HEK293T (cell line): ENCODE data around the gene TMTC1.

Source experiments
- CTCF ChIA-PET: fragments of 350-600 bp; formaldehyde crosslinking; extraction: SDS; loops from one replicate; lab custom pipeline; 2021; ENCODE audit warnings: antibody characterized with exemption, inconsistent platforms; lab: Yijun Ruan, JAX
- POLR2A ChIA-PET: fragments of 350-600 bp; formaldehyde crosslinking; extraction: SDS; loops from one replicate; lab custom pipeline; 2020; ENCODE audit warnings: antibody characterized with exemption, inconsistent platforms; lab: Yijun Ruan, JAX
- DNase-seq: peaks from one replicate; pipeline ENCODE4 v3.0.0; 2012; ENCODE audit warnings: mixed read lengths; ENCODE audit errors: extremely low spot score
- ARNT ChIP-seq: fragments of 450-650 bp; IDR thresholded peaks from 2 replicates; pipeline ENCODE4 v1.6.1; 2017; ENCODE audit warnings: mild to moderate bottlenecking
- BHLHE40 ChIP-seq: fragments of 450-650 bp; IDR thresholded peaks from 2 replicates; pipeline ENCODE4 v1.6.1; 2016; ENCODE audit warnings: mild to moderate bottlenecking, moderate library complexity, borderline replicate concordance
- CTBP1 ChIP-seq: fragments of 450-650 bp; IDR thresholded peaks from 2 replicates; pipeline ENCODE4 v1.6.1; 2016; ENCODE audit warnings: borderline replicate concordance
- ELF4 ChIP-seq: fragments of 450-650 bp; IDR thresholded peaks from 2 replicates; pipeline ENCODE4 v1.6.1; 2017; ENCODE audit warnings: antibody characterized with exemption
- FOXA1 ChIP-seq: fragments of 450-650 bp; IDR thresholded peaks from 2 replicates; pipeline ENCODE4 v1.6.1; 2016; ENCODE audit warnings: mild to moderate bottlenecking
- FOXK2 ChIP-seq: fragments of 450-650 bp; IDR thresholded peaks from 2 replicates; pipeline ENCODE4 v1.6.1; 2016; ENCODE audit warnings: mild to moderate bottlenecking
- FOXM1 ChIP-seq: fragments of 450-650 bp; IDR thresholded peaks from 2 replicates; pipeline ENCODE4 v1.6.1; 2017; ENCODE audit warnings: mild to moderate bottlenecking, borderline replicate concordance
- HDGF ChIP-seq: fragments of 450-650 bp; IDR thresholded peaks from 2 replicates; pipeline ENCODE4 v1.6.1; 2017; ENCODE audit warnings: antibody characterized with exemption, borderline replicate concordance
- L3MBTL2 ChIP-seq: fragments of 450-650 bp; conservative IDR thresholded peaks from 2 replicates; pipeline ENCODE4 v1.6.1; 2016; ENCODE audit warnings: mild to moderate bottlenecking
- LEF1 ChIP-seq: fragments of 450-650 bp; IDR thresholded peaks from 2 replicates; pipeline ENCODE4 v1.6.1; 2017; ENCODE audit warnings: mild to moderate bottlenecking, borderline replicate concordance
- NFRKB ChIP-seq: fragments of 450-650 bp; IDR thresholded peaks from 2 replicates; pipeline ENCODE4 v1.6.1; 2016; ENCODE audit warnings: mild to moderate bottlenecking, moderate library complexity
- SP1 ChIP-seq: fragments of 450-650 bp; IDR thresholded peaks from 2 replicates; pipeline ENCODE4 v1.6.1; 2017
- SUZ12 ChIP-seq: fragments of 450-650 bp; IDR thresholded peaks from 2 replicates; pipeline ENCODE4 v1.6.1; 2016; ENCODE audit warnings: mild to moderate bottlenecking
- TARDBP ChIP-seq: fragments of 450-650 bp; IDR thresholded peaks from 2 replicates; pipeline ENCODE4 v1.6.1; 2016
- ZNF384 ChIP-seq: fragments of 450-650 bp; IDR thresholded peaks from 2 replicates; pipeline ENCODE4 v1.6.1; 2016
- TF ChIP-seq, protein P1 (sequence below): fragments of 450-650 bp; IDR thresholded peaks from 2 replicates; pipeline ENCODE4 v1.6.1; 2016

The TMTC1 gene

DNA sequence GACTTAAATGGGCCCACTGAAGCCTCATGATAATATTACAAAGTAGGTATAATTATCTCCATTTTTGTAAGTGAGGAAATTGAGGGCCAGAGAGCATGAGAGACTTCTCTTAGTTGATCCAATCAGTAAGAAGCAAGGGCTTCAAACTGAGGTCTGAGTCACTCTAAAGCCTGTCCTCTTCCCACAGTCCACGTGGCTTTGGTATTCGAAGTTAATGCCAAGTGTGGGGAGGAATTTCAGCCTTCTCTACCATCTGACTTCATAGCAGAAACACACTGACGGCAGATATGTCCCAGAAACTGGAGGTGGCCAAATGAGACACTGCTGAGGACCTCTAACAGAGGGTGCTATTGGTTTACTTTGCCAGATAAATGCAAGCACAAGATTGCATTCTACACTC is 171.8 kb downstream of the TMTC1 start:
- TF ChIP-seq LEF1 (no peak), SUZ12 (no peak), SP1 (no peak), FOXA1 (no peak), CTBP1 (no peak), BHLHE40 (no peak), FOXM1 (no peak), TARDBP (no peak), ARNT (no peak), ZNF384 (no peak), ELF4 (no peak), FOXK2 (no peak), HDGF (no peak), NFRKB (no peak), L3MBTL2 (no peak)
- TF ChIP-seq, protein P1, sequence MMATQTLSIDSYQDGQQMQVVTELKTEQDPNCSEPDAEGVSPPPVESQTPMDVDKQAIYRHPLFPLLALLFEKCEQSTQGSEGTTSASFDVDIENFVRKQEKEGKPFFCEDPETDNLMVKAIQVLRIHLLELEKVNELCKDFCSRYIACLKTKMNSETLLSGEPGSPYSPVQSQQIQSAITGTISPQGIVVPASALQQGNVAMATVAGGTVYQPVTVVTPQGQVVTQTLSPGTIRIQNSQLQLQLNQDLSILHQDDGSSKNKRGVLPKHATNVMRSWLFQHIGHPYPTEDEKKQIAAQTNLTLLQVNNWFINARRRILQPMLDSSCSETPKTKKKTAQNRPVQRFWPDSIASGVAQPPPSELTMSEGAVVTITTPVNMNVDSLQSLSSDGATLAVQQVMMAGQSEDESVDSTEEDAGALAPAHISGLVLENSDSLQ: no peak
- ChIA-PET CTCF (no interaction called here), POLR2A (no interaction called here)
- no peak for DNase-seq

DNA sequence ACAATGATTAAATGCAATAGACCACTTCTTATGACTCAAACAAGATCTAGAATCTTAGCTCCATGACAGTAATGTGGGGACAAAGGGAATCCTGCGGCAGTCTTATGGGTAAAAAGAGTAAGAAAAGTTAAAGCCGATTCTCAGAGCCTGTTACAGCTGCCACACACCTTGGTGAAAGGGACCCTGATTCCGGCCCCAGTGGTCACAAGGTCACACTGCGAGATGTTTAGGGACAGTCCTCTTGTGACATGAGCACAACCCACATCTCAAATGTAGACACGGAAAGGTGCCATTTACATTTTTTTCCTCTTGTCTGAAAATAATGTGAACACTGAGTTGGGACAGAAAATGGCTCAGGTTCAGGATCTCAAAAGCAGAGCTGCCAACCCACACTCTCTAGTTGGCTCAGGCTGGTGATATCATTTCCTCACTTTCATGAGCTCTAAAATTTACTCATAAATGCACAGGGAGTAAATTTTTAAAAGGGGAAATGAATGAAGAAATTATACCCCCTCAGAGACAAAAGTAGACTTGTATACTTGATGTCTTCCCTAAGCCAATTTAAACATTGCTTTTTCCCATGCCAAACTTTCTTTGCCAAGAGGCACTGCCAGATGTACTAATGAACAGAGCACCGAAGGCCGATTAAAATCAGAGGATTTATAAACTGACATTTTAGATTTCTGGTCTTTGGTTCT is 173.1 kb downstream of the TMTC1 start:
- ChIA-PET CTCF (interaction anchor here (0.6 kb wide), 1 partner anchor 76 kb away, joined by 4 read pairs; no protein-coding TSS in a partner anchor), POLR2A (no interaction called here)
- no peak for DNase-seq
- no peak for TF ChIP-seq BHLHE40
- no peak for TF ChIP-seq FOXM1
- no peak for TF ChIP-seq ELF4
- no peak for TF ChIP-seq FOXA1
- TF ChIP-seq NFRKB: no peak
- TF ChIP-seq, protein P1: no peak
- no peak for TF ChIP-seq HDGF
- TF ChIP-seq SUZ12: no peak
- no peak for TF ChIP-seq SP1
- TF ChIP-seq ZNF384: no peak
- no peak for TF ChIP-seq FOXK2
- TF ChIP-seq LEF1: no peak
- no peak for TF ChIP-seq L3MBTL2
- TF ChIP-seq ARNT: no peak
- no peak for TF ChIP-seq TARDBP
- no peak for TF ChIP-seq CTBP1

DNA sequence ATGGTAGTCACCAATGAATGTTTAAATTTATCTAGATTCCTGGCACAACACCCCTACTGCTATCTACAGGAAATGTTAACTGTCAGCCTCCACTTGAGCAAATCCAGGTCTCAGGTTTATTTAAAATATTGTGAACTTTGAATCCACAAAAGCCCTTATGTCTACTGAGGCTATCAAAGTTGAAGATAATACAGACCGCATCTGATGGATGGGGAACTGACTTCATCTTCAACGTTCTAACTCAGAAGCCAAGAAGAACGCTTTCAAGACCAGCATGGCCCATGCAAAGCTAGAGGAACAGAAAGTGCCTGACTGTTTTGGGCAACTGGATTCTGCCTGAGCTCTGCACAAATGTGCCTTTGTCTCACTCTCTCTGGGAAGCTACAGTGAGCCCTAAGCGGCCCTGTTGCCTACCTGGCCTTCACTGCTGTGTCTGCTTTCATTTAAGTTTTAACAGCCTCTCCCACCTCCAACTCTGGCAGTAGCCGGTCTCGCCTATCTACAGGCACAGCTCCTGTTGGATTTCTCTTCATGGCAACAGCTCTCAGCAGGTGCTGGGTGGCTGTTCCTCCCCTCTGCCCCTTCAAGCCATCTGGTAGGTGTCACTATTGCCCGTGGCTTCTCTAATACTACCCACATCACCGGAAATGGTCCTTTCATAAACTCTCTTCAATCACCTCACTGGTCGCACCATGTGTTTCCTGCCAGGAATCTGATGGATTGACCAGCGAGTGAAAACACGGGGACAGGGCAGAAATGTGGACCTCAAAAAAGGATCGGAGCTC is 174.1 kb downstream of the TMTC1 start:
- DNase-seq: no peak

DNA sequence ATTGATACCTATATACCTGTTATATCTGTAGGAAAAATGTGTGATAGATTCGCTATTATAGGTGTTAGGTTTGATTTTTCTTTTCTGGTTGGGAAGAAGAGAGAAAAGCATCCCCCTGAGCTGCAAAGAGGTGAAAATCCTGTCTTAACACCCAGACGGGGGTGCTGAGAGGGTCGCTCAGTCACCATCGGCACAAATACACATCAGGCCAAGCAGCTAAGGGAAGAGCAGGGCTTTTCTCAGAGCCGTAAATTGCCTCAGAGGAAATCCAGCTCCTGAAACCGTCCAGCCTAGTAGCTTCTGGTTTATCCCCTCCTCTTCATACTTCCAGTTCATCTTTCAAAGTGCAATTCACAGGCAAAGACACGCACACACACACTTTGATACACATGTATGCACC is 175.2 kb downstream of the TMTC1 start:
- DNase-seq: no peak
- POLR2A ChIA-PET: no interaction called here
- no peak for TF ChIP-seq L3MBTL2
- TF ChIP-seq CTBP1: no peak
- TF ChIP-seq FOXK2: no peak
- TF ChIP-seq FOXA1: no peak
- no peak for TF ChIP-seq ARNT
- no peak for TF ChIP-seq SP1
- TF ChIP-seq HDGF: no peak
- TF ChIP-seq LEF1: no peak
- no peak for TF ChIP-seq NFRKB
- TF ChIP-seq BHLHE40: no peak
- no peak for TF ChIP-seq ZNF384
- TF ChIP-seq FOXM1: no peak
- no peak for TF ChIP-seq ELF4
- TF ChIP-seq, protein P1: no peak
- no peak for TF ChIP-seq TARDBP
- CTCF ChIA-PET: no interaction called here

More for the DNA sequence above, 174.1 kb downstream of the TMTC1 start:
- ChIA-PET POLR2A (no interaction called here), CTCF (interaction anchor here (0.6 kb wide), 1 partner anchor 77 kb away, joined by 4 read pairs; no protein-coding TSS in a partner anchor)
- no peak for TF ChIP-seq ARNT
- TF ChIP-seq ZNF384: no peak
- no peak for TF ChIP-seq SUZ12
- no peak for TF ChIP-seq L3MBTL2
- TF ChIP-seq TARDBP: no peak
- TF ChIP-seq, protein P1: no peak
- no peak for TF ChIP-seq ELF4
- no peak for TF ChIP-seq CTBP1
- no peak for TF ChIP-seq NFRKB
- no peak for TF ChIP-seq HDGF

DNA sequence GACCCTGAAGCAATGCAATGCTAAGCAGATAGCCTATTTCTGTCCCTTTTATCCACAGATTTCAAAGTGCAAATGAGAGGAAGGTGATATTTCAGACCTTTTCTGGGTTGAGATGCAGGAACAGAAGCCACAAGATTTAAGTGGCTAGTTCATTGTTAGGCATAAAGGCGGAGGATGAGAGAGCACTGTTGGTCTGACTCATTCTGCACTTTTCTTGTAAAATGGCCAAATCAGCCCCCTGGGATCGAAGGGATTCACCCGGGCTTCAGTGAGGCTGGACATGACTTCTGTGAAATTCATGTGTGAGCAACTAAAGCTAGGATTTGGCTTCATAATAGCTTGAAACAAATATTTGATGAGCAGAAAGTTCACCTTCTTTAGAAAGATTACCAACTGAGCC is 184.4 kb downstream of the TMTC1 start:
- CTCF ChIA-PET: no interaction called here
- DNase-seq: no peak
- TF ChIP-seq HDGF (no peak), LEF1 (no peak), SUZ12 (no peak), SP1 (no peak), CTBP1 (no peak), ZNF384 (no peak), FOXM1 (no peak), NFRKB (no peak), ARNT (no peak)
- TF ChIP-seq, protein P1: no peak
- POLR2A ChIA-PET: no interaction called here
